Activated CD4-positive, alpha-beta T cell treated with anti-CD3 and anti-CD28 coated beads, Interleukin-2, amount 10 ng/mL, durations not matched to agents 7 days and 5 days (primary cell): ENCODE measurements around the gene ZNF284. TPM values are rescaled to one million over a fixed set of nuclear protein-coding genes. Genes with fewer than 3 reads are reported as not detected.
"Not testable (repeated sequence)": the region's sequence is repeated elsewhere in the genome, so short reads cannot be mapped to it uniquely, and the experiment has no call there.

Source experiments
- CTCF ChIA-PET: fragments of 350-600 bp; sonication (Branson Sonifier 250); formaldehyde crosslinking; loops from one replicate; lab custom pipeline; 2021; ENCODE audit warnings: antibody characterized with exemption; lab: Charles Lee
- POLR2A ChIA-PET: fragments of 350-600 bp; sonication (Branson Sonifier 250); formaldehyde crosslinking; loops from one replicate; lab custom pipeline; 2021; ENCODE audit warnings: antibody characterized with exemption; lab: Charles Lee
- DNase-seq: peaks from one replicate; pipeline ENCODE4 v3.0.0-alpha.2; 2020
- H3K27ac Mint-ChIP-seq: one replicate; pipeline ENCODE4 v1.8.0; 2021; ENCODE audit warnings: mild to moderate bottlenecking, moderate library complexity, mixed read lengths
- H3K27me3 Mint-ChIP-seq: one replicate; pipeline ENCODE4 v1.8.0; 2021; ENCODE audit warnings: mixed read lengths
- H3K36me3 Mint-ChIP-seq: one replicate; pipeline ENCODE4 v1.8.0; 2021; ENCODE audit warnings: low read depth, mixed read lengths
- H3K4me1 Mint-ChIP-seq: one replicate; pipeline ENCODE4 v1.8.0; 2021; ENCODE audit warnings: mixed read lengths
- H3K4me3 Mint-ChIP-seq: one replicate; pipeline ENCODE4 v1.8.0; 2021; ENCODE audit warnings: mild to moderate bottlenecking, moderate library complexity, mixed read lengths
- H3K9me3 Mint-ChIP-seq: one replicate; pipeline ENCODE4 v1.8.0; 2021; ENCODE audit warnings: mixed read lengths
- total RNA-seq, 2 experiments: library from RNA; stranded (reverse); gene quantifications; one replicate each; pipeline ENCODE4 v1.2.3, GENCODE V29; 2021

Gene ZNF284
- total RNA-seq, 2 experiments from 2014 or later = 2.1 to 2.2 TPM

DNA sequence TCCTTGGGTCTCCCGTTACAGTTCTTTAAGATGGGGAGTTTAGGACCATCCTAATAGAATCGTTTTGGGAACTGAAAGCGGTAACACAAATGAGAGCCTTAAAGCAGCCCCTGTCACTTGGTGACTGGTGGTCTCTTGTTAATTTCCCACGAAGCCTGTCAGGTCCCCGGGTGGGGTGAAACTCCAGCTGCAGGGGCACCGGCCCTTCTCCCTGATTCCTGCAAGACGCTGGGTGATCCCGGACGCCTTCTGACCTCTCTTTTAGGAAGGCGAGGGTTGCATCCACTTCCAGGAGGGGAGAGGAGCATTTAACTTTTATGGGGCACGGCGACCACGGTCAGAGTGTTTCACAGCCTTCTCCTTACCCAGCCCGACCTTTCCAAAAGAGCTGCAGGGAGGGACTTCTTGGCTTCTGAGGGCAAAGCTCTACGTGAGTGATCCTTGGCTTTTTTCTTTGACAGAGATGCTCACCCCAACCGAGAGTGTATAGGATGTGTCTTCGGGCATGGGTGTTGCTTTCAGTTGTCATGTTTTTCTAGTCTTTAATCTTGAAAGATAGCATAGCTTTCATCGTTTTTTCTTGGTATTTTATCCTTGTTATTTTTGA lies 41.9 kb downstream of the ZNF284 start:
- peak overlapping the region; percentile 96 for H3K4me3 Mint-ChIP-seq
- DNase-seq = no peak
- H3K4me1 Mint-ChIP-seq = peaks cover 24% of the 10 kb centered on the region
- POLR2A ChIA-PET = no interaction called here
- H3K27ac Mint-ChIP-seq = peak overlapping the region; percentile 89
- peaks cover 35% of the 10 kb centered on the region for H3K36me3 Mint-ChIP-seq
- peaks cover 27% of the 10 kb centered on the region for H3K9me3 Mint-ChIP-seq
- CTCF ChIA-PET = interaction anchor here (1.3 kb wide), 1 partner anchor 20 kb away, joined by 5 read pairs; the partner anchor contains the start of gene ZNF224
- H3K27me3 Mint-ChIP-seq = no peaks in the 10 kb centered on the region

DNA sequence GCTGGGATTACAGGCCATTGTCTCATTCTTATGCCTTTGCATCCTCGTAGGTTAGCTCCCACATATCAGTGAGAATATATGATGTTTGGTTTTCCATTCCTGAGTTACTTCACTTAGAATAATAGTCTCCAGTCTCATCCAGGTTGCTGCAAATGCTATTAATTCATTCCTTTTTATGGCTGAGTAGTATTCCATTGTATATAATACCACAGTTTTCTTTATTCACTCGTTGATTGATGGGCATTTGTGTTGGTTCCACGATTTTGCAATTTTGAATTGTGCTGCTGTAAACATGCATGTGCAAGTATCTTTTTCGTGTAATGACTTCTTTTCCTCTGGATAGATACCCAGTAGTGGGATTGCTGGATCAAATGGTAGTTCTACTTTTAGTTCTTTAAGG lies 49.2 kb downstream of the ZNF284 start:
- H3K4me1 Mint-ChIP-seq, POLR2A ChIA-PET, H3K4me3 Mint-ChIP-seq, H3K27ac Mint-ChIP-seq, H3K27me3 Mint-ChIP-seq, DNase-seq, CTCF ChIA-PET: not testable (repeated sequence)
- H3K9me3 Mint-ChIP-seq = peaks cover 49% of the 10 kb centered on the region
- peaks cover 87% of the 10 kb centered on the region for H3K36me3 Mint-ChIP-seq

DNA sequence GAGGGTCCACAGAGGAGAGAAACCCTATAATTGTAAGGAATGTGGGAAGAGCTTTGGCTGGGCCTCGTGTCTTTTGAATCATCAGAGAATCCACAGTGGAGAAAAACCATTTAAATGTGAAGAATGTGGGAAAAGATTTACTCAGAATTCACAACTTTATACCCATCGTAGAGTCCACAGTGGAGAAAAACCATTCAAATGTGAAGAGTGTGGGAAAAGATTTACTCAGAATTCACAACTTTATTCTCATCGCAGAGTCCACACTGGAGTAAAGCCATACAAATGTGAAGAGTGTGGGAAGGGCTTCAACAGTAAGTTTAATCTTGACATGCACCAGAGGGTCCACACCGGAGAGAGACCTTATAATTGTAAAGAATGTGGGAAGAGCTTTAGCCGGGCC lies 60.0 kb downstream of the ZNF284 start:
- Mint-ChIP-seq H3K4me1 (no peaks in the 10 kb centered on the region), H3K4me3 (no peak overlapping the region), H3K27ac (no peak overlapping the region), H3K27me3 (no peaks in the 10 kb centered on the region), H3K9me3 (peaks cover 43% of the 10 kb centered on the region), H3K36me3 (peaks cover 35% of the 10 kb centered on the region)
- CTCF ChIA-PET = interaction anchor here (0.7 kb wide), 1 partner anchor 231 kb away, joined by 3 read pairs; no protein-coding TSS in a partner anchor
- no peak for DNase-seq
- POLR2A ChIA-PET = no interaction called here

Other genes starting within 250 kb of the ZNF284 start
- gene ZNF283, start 244.8 kb upstream of the ZNF284 start, total RNA-seq = 1 to 10 TPM; 6.1 to 7.4 TPM
- 1 to 10 TPM in 1 of 2 experiments, under 1 TPM in 1; 0.98 to 1.3 TPM for gene ZNF404, start 188.2 kb upstream of the ZNF284 start, total RNA-seq
- gene ZNF45, start 136.9 kb upstream of the ZNF284 start, total RNA-seq = 10 to 100 TPM; 17.0 to 17.1 TPM
- 1 to 10 TPM in 1 of 2 experiments, under 1 TPM in 1; 0.99 to 1.0 TPM for gene ZNF221, start 120.9 kb upstream of the ZNF284 start, total RNA-seq
- 1 to 10 TPM; 6.3 to 6.6 TPM for gene ZNF155, start 88.0 kb upstream of the ZNF284 start, total RNA-seq
- 1 to 10 TPM; 4.5 to 5.5 TPM for gene ZNF230, start 69.2 kb upstream of the ZNF284 start, total RNA-seq
- 1 to 10 TPM; 2.8 to 3.7 TPM for gene ZNF222, start 46.8 kb upstream of the ZNF284 start, total RNA-seq
- under 1 TPM in 1 of 2 experiments, not detected in 1; 0.25 TPM for gene ZNF223, start 20.1 kb upstream of the ZNF284 start, total RNA-seq
- gene ZNF224, start 22.2 kb downstream of the ZNF284 start, total RNA-seq = 10 to 100 TPM; 33.4 to 36.5 TPM
- gene ZNF225, start 41.2 kb downstream of the ZNF284 start, total RNA-seq = 1 to 10 TPM; 2.4 to 3.7 TPM
- gene ZNF234, start 69.4 kb downstream of the ZNF284 start, total RNA-seq = 10 to 100 TPM; 12.1 to 12.9 TPM
- gene ZNF226, start 92.9 kb downstream of the ZNF284 start, total RNA-seq = 10 to 100 TPM; 18.4 to 20.4 TPM
- gene ZNF227, start 140.4 kb downstream of the ZNF284 start, total RNA-seq = 10 to 100 TPM; 29.8 to 30.7 TPM
- gene ZNF233, start 187.7 kb downstream of the ZNF284 start, total RNA-seq = under 1 TPM; 0.69 to 0.85 TPM
- gene ZNF235, start 232.9 kb downstream of the ZNF284 start, total RNA-seq = 1 to 10 TPM; 4.9 to 5.5 TPM